Glutamatergic neuron (in vitro differentiated cells): ENCODE data around the gene GTF2F2. TPM values are rescaled to one million over a fixed set of nuclear protein-coding genes. Genes with fewer than 3 reads are reported as not detected.
"Not testable (repeated sequence)": the region's sequence is repeated elsewhere in the genome, so short reads cannot be mapped to it uniquely, and the experiment has no call there.

Experiments
- DNase-seq: peaks from one replicate; pipeline ENCODE4 v3.0.0; 2022
- H3K27ac Mint-ChIP-seq: one replicate; pipeline ENCODE4 v1.8.0; 2020; ENCODE audit warnings: mild to moderate bottlenecking, mixed read lengths, inconsistent platforms; ENCODE audit not compliant: unreplicated experiment
- H3K27me3 Mint-ChIP-seq: one replicate; pipeline ENCODE4 v1.8.0; 2020; ENCODE audit warnings: mild to moderate bottlenecking, moderate library complexity, mixed read lengths, inconsistent platforms; ENCODE audit not compliant: unreplicated experiment
- H3K36me3 Mint-ChIP-seq: one replicate; pipeline ENCODE4 v1.8.0; 2020; ENCODE audit warnings: mild to moderate bottlenecking, mixed read lengths, inconsistent platforms; ENCODE audit not compliant: unreplicated experiment
- H3K4me1 Mint-ChIP-seq: one replicate; pipeline ENCODE4 v1.8.0; 2020; ENCODE audit warnings: mild to moderate bottlenecking, low read depth, mixed read lengths, inconsistent platforms; ENCODE audit not compliant: unreplicated experiment
- H3K4me3 Mint-ChIP-seq: one replicate; pipeline ENCODE4 v1.8.0; 2020; ENCODE audit warnings: mild to moderate bottlenecking, mixed read lengths, inconsistent platforms; ENCODE audit not compliant: unreplicated experiment
- H3K9me3 Mint-ChIP-seq: one replicate; pipeline ENCODE4 v1.8.0; 2020; ENCODE audit warnings: mild to moderate bottlenecking, moderate library complexity, mixed read lengths, inconsistent platforms; ENCODE audit not compliant: unreplicated experiment
- CTCF ChIP-seq: fragments of 200-600 bp; sonication (generic); IDR thresholded peaks from one replicate; pipeline ENCODE4 v1.5.0; 2021; ENCODE audit not compliant: partially characterized antibody, unreplicated experiment
- total RNA-seq: library from RNA; stranded (reverse); fragmentation: NEBNext Ultra II Directional; extraction: Animal tissue kit (Norgen Biotek cat#: 25700); gene quantifications from one replicate; pipeline ENCODE4 v1.2.1, GENCODE V29; 2021; ENCODE audit not compliant: unreplicated experiment

Gene GTF2F2
- total RNA-seq, 1 donor from 2014 or later: 25.9 TPM

GRCh38 chr13:45180713-45181601 is 60.6 kb downstream of the GTF2F2 start:
- DNase-seq: no peak
- Mint-ChIP-seq H3K4me3 (no peak overlapping the region), H3K9me3 (peaks cover 1% of the 10 kb centered on the region)

GRCh38 chr13:45184693-45185092 is 64.4 kb downstream of the GTF2F2 start:
- Mint-ChIP-seq H3K27ac (no peak overlapping the region), H3K36me3 (no peaks in the 10 kb centered on the region), H3K9me3 (peaks cover 1% of the 10 kb centered on the region), H3K4me1 (no peaks in the 10 kb centered on the region), H3K27me3 (no peaks in the 10 kb centered on the region), H3K4me3 (no peak overlapping the region)
- no peak for DNase-seq
- no peak for TF ChIP-seq CTCF

More at GRCh38 chr13:45180713-45181601, 60.6 kb downstream of the GTF2F2 start:
- H3K27me3 Mint-ChIP-seq: no peaks in the 10 kb centered on the region
- H3K36me3 Mint-ChIP-seq: no peaks in the 10 kb centered on the region
- no peak for TF ChIP-seq CTCF
- no peaks in the 10 kb centered on the region for H3K4me1 Mint-ChIP-seq
- H3K27ac Mint-ChIP-seq: no peak overlapping the region

- H3K4me3 Mint-ChIP-seq: no peak overlapping the region
- H3K36me3 Mint-ChIP-seq: no peaks in the 10 kb centered on the region
- TF ChIP-seq CTCF: no peak
- no peak overlapping the region for H3K27ac Mint-ChIP-seq
- H3K27me3 Mint-ChIP-seq: no peaks in the 10 kb centered on the region
- no peaks in the 10 kb centered on the region for H3K4me1 Mint-ChIP-seq
- peaks cover 1% of the 10 kb centered on the region for H3K9me3 Mint-ChIP-seq
- no peak for DNase-seq
Observed at GRCh38 chr13:45185286-45185685, 65.0 kb downstream of the GTF2F2 start.

- not testable (repeated sequence) for H3K27me3 Mint-ChIP-seq, H3K4me1 Mint-ChIP-seq, H3K36me3 Mint-ChIP-seq, DNase-seq, H3K27ac Mint-ChIP-seq, H3K9me3 Mint-ChIP-seq, H3K4me3 Mint-ChIP-seq
Observed at GRCh38 chr13:45189077-45189476, 68.8 kb downstream of the GTF2F2 start.

- DNase-seq, H3K4me1 Mint-ChIP-seq, H3K27me3 Mint-ChIP-seq, H3K4me3 Mint-ChIP-seq, H3K9me3 Mint-ChIP-seq, H3K27ac Mint-ChIP-seq, H3K36me3 Mint-ChIP-seq: not testable (repeated sequence)
Observed at GRCh38 chr13:45189511-45189910, 69.2 kb downstream of the GTF2F2 start.

- no peak for TF ChIP-seq CTCF
- H3K4me1 Mint-ChIP-seq: peaks cover 6% of the 10 kb centered on the region
- H3K27ac Mint-ChIP-seq: no peak overlapping the region
- H3K36me3 Mint-ChIP-seq: no peaks in the 10 kb centered on the region
- H3K4me3 Mint-ChIP-seq: no peak overlapping the region
- peaks cover 3% of the 10 kb centered on the region for H3K27me3 Mint-ChIP-seq
- no peak for DNase-seq
- no peaks in the 10 kb centered on the region for H3K9me3 Mint-ChIP-seq
Observed at GRCh38 chr13:45191874-45192273, 71.6 kb downstream of the GTF2F2 start.
